C4-2B (cell line): Measurements from ENCODE around the gene FHOD3.

ENCODE experiments used
- H3K27ac ChIP-seq: fragments of 450-650 bp; 2 replicates; pipeline ENCODE4 v1.5.1; 2017
- CTCF ChIP-seq: fragments of 450-650 bp; conservative IDR thresholded peaks from 2 replicates; pipeline ENCODE4 v1.5.1; 2017; ENCODE audit warnings: mild to moderate bottlenecking
- ZFX ChIP-seq: fragments of 450-650 bp; IDR thresholded peaks from 2 replicates; pipeline ENCODE4 v1.6.1; 2017

Gene FHOD3

GRCh38 chr18:36265015-36265414 is 32.5 kb upstream of the FHOD3 start:
- no peak overlapping the region for H3K27ac ChIP-seq
- no peak for TF ChIP-seq CTCF
- no peak for TF ChIP-seq ZFX

GRCh38 chr18:36269157-36269556 is 28.4 kb upstream of the FHOD3 start:
- no peak overlapping the region for H3K27ac ChIP-seq
- TF ChIP-seq CTCF, result no peak
- TF ChIP-seq ZFX, result no peak

GRCh38 chr18:36271153-36271552 is 26.4 kb upstream of the FHOD3 start:
- no peak overlapping the region for H3K27ac ChIP-seq
- TF ChIP-seq CTCF (no peak), ZFX (no peak)

- H3K27ac ChIP-seq, result no peak overlapping the region
- TF ChIP-seq CTCF, result no peak
- no peak for TF ChIP-seq ZFX
Observed at GRCh38 chr18:36273347-36273746, 24.2 kb upstream of the FHOD3 start.

- no peak for TF ChIP-seq CTCF
- TF ChIP-seq ZFX, result no peak
- no peak overlapping the region for H3K27ac ChIP-seq
Observed at GRCh38 chr18:36274083-36274715, 23.3 kb upstream of the FHOD3 start.

GRCh38 chr18:36275561-36275960 is 22.0 kb upstream of the FHOD3 start:
- no peak overlapping the region for H3K27ac ChIP-seq
- TF ChIP-seq ZFX (no peak), CTCF (no peak)

GRCh38 chr18:36279001-36279400 is 18.5 kb upstream of the FHOD3 start:
- TF ChIP-seq ZFX, result no peak
- TF ChIP-seq CTCF, result no peak

More at GRCh38 chr18:36279001-36279400, 18.5 kb upstream of the FHOD3 start:
- no peak overlapping the region for H3K27ac ChIP-seq
